NCI-H146 (cell line): Measurements from ENCODE around the gene PTPRT.

Experiments used
- DNase-seq: peaks from one replicate; lab custom pipeline; 2025; lab: John Stamatoyannopoulos, UW

PTPRT gene

GRCh38 chr20:42376131-42376530, 813.6 kb downstream of the PTPRT start:
- no peak for DNase-seq

- no peak for DNase-seq
Measured at GRCh38 chr20:42373049-42373448, 816.7 kb downstream of the PTPRT start.

GRCh38 chr20:42370075-42370474, 819.6 kb downstream of the PTPRT start:
- DNase-seq: no peak

- no peak for DNase-seq
Measured at GRCh38 chr20:42368910-42369309, 820.8 kb downstream of the PTPRT start.

GRCh38 chr20:42366626-42367025, 823.1 kb downstream of the PTPRT start:
- DNase-seq: no peak

GRCh38 chr20:42364446-42364845, 825.3 kb downstream of the PTPRT start:
- DNase-seq: no peak

- no peak for DNase-seq
Measured at GRCh38 chr20:42361402-42361970, 828.2 kb downstream of the PTPRT start.

- no peak for DNase-seq
Measured at GRCh38 chr20:42360621-42361020, 829.1 kb downstream of the PTPRT start.

- no peak for DNase-seq
Measured at GRCh38 chr20:42359617-42360016, 830.1 kb downstream of the PTPRT start.

GRCh38 chr20:42352096-42352495, 837.6 kb downstream of the PTPRT start:
- no peak for DNase-seq

- no peak for DNase-seq
Measured at GRCh38 chr20:42350521-42350920, 839.2 kb downstream of the PTPRT start.

- no peak for DNase-seq
Measured at GRCh38 chr20:42346189-42347170, 843.2 kb downstream of the PTPRT start.

- no peak for DNase-seq
Measured at GRCh38 chr20:42341654-42342053, 848.1 kb downstream of the PTPRT start.

- DNase-seq: no peak
Measured at GRCh38 chr20:42340368-42340767, 849.3 kb downstream of the PTPRT start.

GRCh38 chr20:42338294-42339201, 851.2 kb downstream of the PTPRT start:
- DNase-seq: no peak

- no peak for DNase-seq
Measured at GRCh38 chr20:42336576-42336975, 853.1 kb downstream of the PTPRT start.

GRCh38 chr20:42319252-42320013, 870.3 kb downstream of the PTPRT start:
- DNase-seq: no peak

- DNase-seq: no peak
Measured at GRCh38 chr20:42313704-42314103, 876.0 kb downstream of the PTPRT start.

GRCh38 chr20:42309050-42309449, 880.7 kb downstream of the PTPRT start:
- peak; percentile 2 for DNase-seq

GRCh38 chr20:42308171-42308570, 881.5 kb downstream of the PTPRT start:
- DNase-seq: no peak

GRCh38 chr20:42295592-42295991, 894.1 kb downstream of the PTPRT start:
- DNase-seq: no peak

GRCh38 chr20:42294976-42295375, 894.7 kb downstream of the PTPRT start:
- no peak for DNase-seq
